DND-41 (cell line): ENCODE data around the gene HAP1.

Source experiments
- ATAC-seq: fragments of 200-7000 bp; cut with Tn5 transposase; 3 replicates; pipeline ENCODE4 v1.9.1; 2021; ENCODE audit warnings: low read depth; ENCODE audit not compliant: insufficient read depth
- DNase-seq: peaks from one replicate; pipeline ENCODE4 v3.0.0-alpha.2; 2020
- H2AFZ ChIP-seq: 2 replicates; pipeline ENCODE4 v1.6.0; 2012; ENCODE audit warnings: low read depth, low read length
- H3K27ac ChIP-seq: 2 replicates; pipeline ENCODE4 v1.5.1; 2012; ENCODE audit warnings: low read length, inconsistent platforms
- H3K27me3 ChIP-seq: fragments of 200-600 bp; sonication (generic); 2 replicates; pipeline ENCODE4 v1.6.0; 2012; ENCODE audit warnings: low read length, mild to moderate bottlenecking, inconsistent platforms; ENCODE audit not compliant: insufficient read depth, poor library complexity
- H3K36me3 ChIP-seq: 2 replicates; pipeline ENCODE4 v1.5.1; 2012; ENCODE audit warnings: low read length, inconsistent platforms; ENCODE audit not compliant: insufficient read depth
- H3K4me1 ChIP-seq: 2 replicates; pipeline ENCODE4 v1.5.1; 2012; ENCODE audit warnings: mild to moderate bottlenecking, low read length; ENCODE audit not compliant: insufficient read depth
- H3K4me2 ChIP-seq: 2 replicates; pipeline ENCODE4 v1.6.0; 2012; ENCODE audit warnings: mild to moderate bottlenecking, moderate library complexity, low read length, inconsistent platforms; ENCODE audit not compliant: insufficient read depth
- H3K4me3 ChIP-seq, 2 experiments: fragments of 200-600 bp in 1 of 2; shearing (Covaris generic) in 1 of 2; 2 replicates each; pipeline ENCODE4 v1.5.1; 2012 to 2016; ENCODE audit warnings: inconsistent platforms in 2 of 2, low read length in 2 of 2, mild to moderate bottlenecking in 2 of 2, low read depth in 1 of 2, moderate library complexity in 1 of 2
- H3K79me2 ChIP-seq: 2 replicates; pipeline ENCODE4 v1.6.0; 2012; ENCODE audit warnings: low read length, inconsistent platforms; ENCODE audit not compliant: insufficient read depth
- H3K9ac ChIP-seq: 2 replicates; pipeline ENCODE4 v1.6.0; 2012; ENCODE audit warnings: low read depth, mild to moderate bottlenecking, inconsistent platforms, low read length, moderate library complexity
- H3K9me3 ChIP-seq: 2 replicates; pipeline ENCODE4 v1.5.1; 2012; ENCODE audit warnings: low read length, moderate library complexity, mild to moderate bottlenecking, inconsistent platforms; ENCODE audit not compliant: insufficient read depth, severe bottlenecking
- H4K20me1 ChIP-seq: 2 replicates; pipeline ENCODE4 v1.6.0; 2012; ENCODE audit warnings: low read length; ENCODE audit not compliant: insufficient read depth
- EZH2 ChIP-seq: IDR thresholded peaks from 3 replicates; pipeline ENCODE4 v1.6.1; 2012; ENCODE audit warnings: borderline replicate concordance, low read depth, mild to moderate bottlenecking, moderate library complexity, low read length, inconsistent platforms; ENCODE audit not compliant: severe bottlenecking
- TF ChIP-seq, protein P1 (sequence below): IDR thresholded peaks from 2 replicates; pipeline ENCODE4 v1.5.1; 2012; ENCODE audit warnings: borderline replicate concordance, low read length, moderate library complexity, mild to moderate bottlenecking; ENCODE audit not compliant: poor library complexity, severe bottlenecking; ENCODE audit errors: extremely low read depth

HAP1 gene

DNA sequence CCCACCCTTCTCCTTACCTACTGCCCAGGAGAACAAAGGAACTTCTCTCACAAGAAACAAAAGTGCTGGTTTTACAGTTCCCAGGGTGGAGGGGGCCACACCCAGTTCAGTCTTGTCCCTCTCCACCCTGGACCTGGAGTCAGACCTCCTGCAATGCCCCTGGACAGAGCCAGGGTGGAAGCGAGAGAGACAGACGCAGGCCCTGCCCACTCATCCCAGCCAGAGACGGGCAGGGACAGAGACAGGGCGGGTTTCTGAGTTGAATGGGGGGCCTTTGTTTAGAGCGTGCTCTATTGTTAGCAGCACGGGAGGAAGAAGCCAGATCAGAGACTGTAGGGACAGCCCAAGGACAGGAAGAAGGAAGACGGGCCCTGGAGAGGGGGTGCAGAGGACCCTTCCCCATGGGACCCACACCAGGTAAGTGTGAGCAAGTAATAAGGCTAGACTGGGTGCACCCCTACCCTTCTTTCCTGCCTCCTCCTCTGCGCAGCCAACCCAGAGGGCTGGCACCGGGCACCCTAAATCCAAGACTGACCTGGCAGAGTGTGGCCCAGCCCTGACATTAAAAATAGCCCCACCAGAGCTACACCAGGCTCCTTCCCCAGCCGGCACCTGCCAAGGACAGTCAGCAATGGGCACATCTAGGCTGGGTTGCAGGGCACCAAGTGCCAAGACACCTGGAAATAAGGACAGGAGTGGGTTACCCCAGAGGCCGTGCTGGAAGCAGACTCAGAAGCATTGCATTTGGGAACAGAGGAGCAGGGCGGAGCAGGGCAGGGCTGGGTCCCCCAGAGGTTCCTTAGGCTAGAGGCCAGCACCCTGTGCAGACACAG, 41.2 kb upstream of the HAP1 start:
- Histone ChIP-seq H4K20me1 (no peaks in the 10 kb centered on the region), H3K36me3 (no peaks in the 10 kb centered on the region), H3K27me3 (no peaks in the 10 kb centered on the region), H3K4me1 (no peaks in the 10 kb centered on the region), H3K4me3 (no peak overlapping the region), H3K79me2 (no peaks in the 10 kb centered on the region), H3K27ac (no peak overlapping the region), H3K4me2 (no peak overlapping the region), H3K9me3 (no peaks in the 10 kb centered on the region), H2AFZ (no peak overlapping the region), H3K9ac (no peak overlapping the region)
- TF ChIP-seq, protein P1, sequence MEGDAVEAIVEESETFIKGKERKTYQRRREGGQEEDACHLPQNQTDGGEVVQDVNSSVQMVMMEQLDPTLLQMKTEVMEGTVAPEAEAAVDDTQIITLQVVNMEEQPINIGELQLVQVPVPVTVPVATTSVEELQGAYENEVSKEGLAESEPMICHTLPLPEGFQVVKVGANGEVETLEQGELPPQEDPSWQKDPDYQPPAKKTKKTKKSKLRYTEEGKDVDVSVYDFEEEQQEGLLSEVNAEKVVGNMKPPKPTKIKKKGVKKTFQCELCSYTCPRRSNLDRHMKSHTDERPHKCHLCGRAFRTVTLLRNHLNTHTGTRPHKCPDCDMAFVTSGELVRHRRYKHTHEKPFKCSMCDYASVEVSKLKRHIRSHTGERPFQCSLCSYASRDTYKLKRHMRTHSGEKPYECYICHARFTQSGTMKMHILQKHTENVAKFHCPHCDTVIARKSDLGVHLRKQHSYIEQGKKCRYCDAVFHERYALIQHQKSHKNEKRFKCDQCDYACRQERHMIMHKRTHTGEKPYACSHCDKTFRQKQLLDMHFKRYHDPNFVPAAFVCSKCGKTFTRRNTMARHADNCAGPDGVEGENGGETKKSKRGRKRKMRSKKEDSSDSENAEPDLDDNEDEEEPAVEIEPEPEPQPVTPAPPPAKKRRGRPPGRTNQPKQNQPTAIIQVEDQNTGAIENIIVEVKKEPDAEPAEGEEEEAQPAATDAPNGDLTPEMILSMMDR, result no peak
- no peak for TF ChIP-seq EZH2
- no peak for DNase-seq
- no peak for ATAC-seq

DNA sequence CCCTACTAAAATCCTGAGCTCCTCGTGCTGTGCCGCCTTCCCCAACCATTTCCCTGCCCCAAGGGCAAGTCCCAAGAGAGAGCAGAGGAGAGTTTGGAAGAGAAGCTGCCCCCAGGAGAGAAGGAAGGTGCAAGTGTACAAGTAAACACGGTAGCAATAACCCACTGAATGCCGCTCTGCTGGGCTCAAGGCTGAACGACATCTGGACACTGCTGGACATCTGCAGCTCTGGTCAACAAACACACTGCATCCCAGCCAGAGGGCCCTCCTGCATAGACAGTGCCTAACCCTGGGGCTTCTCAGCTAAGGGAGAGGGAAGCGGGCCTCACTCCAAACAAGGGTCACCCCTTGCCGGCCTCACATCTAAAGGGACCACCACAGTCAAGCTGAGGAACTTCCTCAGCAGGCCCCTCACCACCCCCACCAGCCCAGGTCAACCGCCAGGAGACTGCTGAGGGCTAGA, 39.3 kb upstream of the HAP1 start:
- no peak for TF ChIP-seq EZH2
- TF ChIP-seq, protein P1, result no peak
- no peaks in the 10 kb centered on the region for H3K36me3 ChIP-seq
- no peaks in the 10 kb centered on the region for H3K27me3 ChIP-seq
- no peaks in the 10 kb centered on the region for H3K9me3 ChIP-seq
- no peak overlapping the region for H3K27ac ChIP-seq
- H3K4me3 ChIP-seq, result no peak overlapping the region
- no peaks in the 10 kb centered on the region for H3K79me2 ChIP-seq
- H3K9ac ChIP-seq, result no peak overlapping the region
- H4K20me1 ChIP-seq, result no peaks in the 10 kb centered on the region
- no peak for ATAC-seq
- H3K4me2 ChIP-seq, result no peak overlapping the region
- H3K4me1 ChIP-seq, result no peaks in the 10 kb centered on the region
- DNase-seq, result no peak
- H2AFZ ChIP-seq, result no peak overlapping the region

DNA sequence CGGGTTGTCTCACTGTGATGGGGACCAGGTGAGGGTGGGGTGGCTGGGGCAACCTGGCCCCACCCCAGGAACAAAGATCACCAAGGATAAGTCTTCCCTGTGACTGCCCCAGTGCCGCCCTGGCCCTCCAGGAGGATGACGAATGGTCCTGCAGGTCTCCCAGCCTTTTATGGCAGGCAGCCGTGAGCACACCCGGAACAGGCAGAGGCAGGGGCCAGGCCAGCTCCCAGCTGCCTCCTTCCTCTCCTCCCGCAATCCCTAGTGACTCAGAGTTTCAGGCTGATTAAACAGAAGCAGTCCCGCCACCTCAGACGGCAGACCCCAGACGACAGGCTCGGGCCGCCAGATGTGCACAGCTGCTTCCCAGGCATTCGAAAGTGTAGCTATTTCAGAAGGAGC, 38.7 kb upstream of the HAP1 start:
- no peak overlapping the region for H3K27ac ChIP-seq
- no peak overlapping the region for H3K9ac ChIP-seq
- H3K27me3 ChIP-seq, result no peaks in the 10 kb centered on the region
- DNase-seq (no peak), ATAC-seq (no peak)
- no peaks in the 10 kb centered on the region for H4K20me1 ChIP-seq
- no peak overlapping the region for H2AFZ ChIP-seq
- no peaks in the 10 kb centered on the region for H3K79me2 ChIP-seq
- no peak for TF ChIP-seq EZH2
- TF ChIP-seq, protein P1, result no peak
- H3K9me3 ChIP-seq, result no peaks in the 10 kb centered on the region
- H3K4me2 ChIP-seq, result no peak overlapping the region
- no peaks in the 10 kb centered on the region for H3K4me1 ChIP-seq
- H3K36me3 ChIP-seq, result no peaks in the 10 kb centered on the region
- no peak overlapping the region for H3K4me3 ChIP-seq
